Measurements from ENCODE around the gene CAPN11. TPM values are rescaled to one million over a fixed set of nuclear protein-coding genes. Genes with fewer than 3 reads are reported as not detected.
"Not testable (repeated sequence)": the region's sequence is repeated elsewhere in the genome, so short reads cannot be mapped to it uniquely, and the experiment has no call there.

CAPN11 gene
- total and polyA plus RNA-seq, 2 experiments from 2014 or later: 1.1 to 1.7 TPM

DNA sequence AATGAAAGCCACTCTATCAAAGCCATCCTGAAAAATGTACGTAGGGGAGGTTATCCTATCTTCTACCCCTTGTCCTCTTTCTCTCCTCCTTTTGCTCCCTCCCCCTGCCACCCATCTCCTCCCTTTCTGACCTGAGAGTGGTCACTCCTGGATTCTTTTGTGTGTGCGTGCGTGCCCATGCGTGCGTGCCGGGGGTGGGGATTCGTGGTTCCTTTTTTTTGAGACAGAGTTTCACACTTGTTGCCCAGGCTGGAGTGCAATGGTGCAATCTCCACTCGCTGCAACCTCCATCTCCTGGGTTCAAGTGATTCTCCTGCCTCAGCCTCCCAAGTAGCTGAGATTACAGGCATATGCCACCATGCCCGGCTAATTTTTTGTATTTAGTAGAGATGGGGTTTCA, 72.8 kb downstream of the CAPN11 start:
- Histone ChIP-seq H3K79me2 (replicated peaks; ENCODE audit: insufficient read depth) (peaks cover 18% of the 10 kb centered on the region), H3F3A (replicated peaks; ENCODE audit: low read depth) (peaks cover 23% of the 10 kb centered on the region), H3K4me1 (ENCODE audit: insufficient read depth) (peaks cover 11% of the 10 kb centered on the region; the same call in 1 of the 2 replicates), H4K20me1 (replicated peaks; ENCODE audit: insufficient read depth) (peaks cover 21% of the 10 kb centered on the region)
- not testable (repeated sequence) for H3K9me2 ChIP-seq (ENCODE audit: insufficient read depth); H3K4me3 Mint-ChIP-seq; H3K27me3 ChIP-seq (ENCODE audit: insufficient read depth); ATAC-seq; DNase-seq (ENCODE audit: low spot score); H3K36me3 ChIP-seq (ENCODE audit: insufficient read depth); H3K4me2 ChIP-seq; H3K27ac Mint-ChIP-seq; H3K4me3 ChIP-seq; H3K9me3 Mint-ChIP-seq; H2AFZ ChIP-seq; H3K27ac ChIP-seq (ENCODE audit: low read depth)
- peaks cover 21% of the 10 kb centered on the region for H3K27me3 Mint-ChIP-seq (ENCODE audit: insufficient read depth, low read depth, poor library complexity)
- H3K36me3 Mint-ChIP-seq (ENCODE audit: low read depth): peaks cover 82% of the 10 kb centered on the region
- peaks cover 56% of the 10 kb centered on the region for H3K4me1 Mint-ChIP-seq

DNA sequence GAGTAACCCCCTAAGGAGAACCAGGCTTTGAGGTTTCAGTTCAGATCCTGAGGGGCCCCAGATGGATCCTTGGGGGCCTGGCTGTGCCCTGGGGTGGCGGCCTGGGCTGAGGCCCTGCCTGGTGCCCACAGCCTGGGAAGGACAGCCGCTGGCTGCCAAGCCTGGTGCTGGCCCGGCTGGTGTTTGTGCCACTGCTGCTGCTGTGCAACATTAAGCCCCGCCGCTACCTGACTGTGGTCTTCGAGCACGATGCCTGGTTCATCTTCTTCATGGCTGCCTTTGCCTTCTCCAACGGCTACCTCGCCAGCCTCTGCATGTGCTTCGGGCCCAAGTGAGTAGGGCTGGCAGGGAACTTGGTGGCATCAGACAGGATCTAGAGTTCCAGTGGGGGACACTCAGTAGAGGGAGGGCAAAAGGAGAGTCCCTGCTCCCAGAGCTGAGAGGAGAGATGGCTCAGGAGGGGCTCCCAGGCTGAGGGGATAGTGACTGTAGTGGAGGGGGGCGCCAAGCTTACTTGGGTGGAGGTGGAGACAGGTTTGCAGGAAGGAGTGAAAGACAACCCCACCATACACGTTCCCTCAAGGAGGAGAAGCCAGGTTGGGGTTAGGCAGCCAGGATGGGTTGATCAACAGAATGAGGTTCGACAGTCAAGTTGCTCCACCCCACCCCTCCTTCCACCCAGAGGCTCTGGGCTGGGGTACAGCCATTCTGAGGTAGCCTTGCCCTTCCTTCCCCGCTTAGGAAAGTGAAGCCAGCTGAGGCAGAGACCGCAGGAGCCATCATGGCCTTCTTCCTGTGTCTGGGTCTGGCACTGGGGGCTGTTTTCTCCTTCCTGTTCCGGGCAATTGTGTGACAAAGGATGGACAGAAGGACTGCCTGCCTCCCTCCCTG, 74.3 kb downstream of the CAPN11 start:
- peaks cover 80% of the 10 kb centered on the region for H3K36me3 Mint-ChIP-seq (ENCODE audit: low read depth)
- peak overlapping the region; percentile 57 for H3K27ac Mint-ChIP-seq
- H3K4me3 ChIP-seq: no peak overlapping the region
- no peak overlapping the region for H2AFZ ChIP-seq
- H3K9me3 Mint-ChIP-seq: no peaks in the 10 kb centered on the region; the same call in 2 of the 3 replicates
- peaks cover 12% of the 10 kb centered on the region; the same call in 1 of the 2 replicates for H3K4me1 ChIP-seq (ENCODE audit: insufficient read depth)
- peaks cover 27% of the 10 kb centered on the region for H3F3A ChIP-seq (replicated peaks; ENCODE audit: low read depth)
- peaks cover 49% of the 10 kb centered on the region for H3K4me1 Mint-ChIP-seq
- peaks cover 11% of the 10 kb centered on the region for H4K20me1 ChIP-seq (replicated peaks; ENCODE audit: insufficient read depth)
- H3K36me3 ChIP-seq (ENCODE audit: insufficient read depth): peaks cover 4% of the 10 kb centered on the region; the same call in 1 of the 2 replicates
- no peak overlapping the region for H3K27ac ChIP-seq (ENCODE audit: low read depth)
- no peaks in the 10 kb centered on the region for H3K9me2 ChIP-seq (ENCODE audit: insufficient read depth)
- H3K4me3 Mint-ChIP-seq: no peak overlapping the region; the same call in 2 of the 3 replicates
- no peak overlapping the region for H3K4me2 ChIP-seq
- 0 out of 2 replicates have a peak, but pooled peaks cover 3% of the 10 kb centered on the region for H3K79me2 ChIP-seq (replicated peaks; ENCODE audit: insufficient read depth)
- no peaks in the 10 kb centered on the region for H3K27me3 ChIP-seq (ENCODE audit: insufficient read depth)
- H3K27me3 Mint-ChIP-seq (ENCODE audit: insufficient read depth, low read depth, poor library complexity): peaks cover 24% of the 10 kb centered on the region
- DNase-seq (ENCODE audit: low spot score) (no peak), ATAC-seq (no peak)
- TF ChIP-seq, protein P1, sequence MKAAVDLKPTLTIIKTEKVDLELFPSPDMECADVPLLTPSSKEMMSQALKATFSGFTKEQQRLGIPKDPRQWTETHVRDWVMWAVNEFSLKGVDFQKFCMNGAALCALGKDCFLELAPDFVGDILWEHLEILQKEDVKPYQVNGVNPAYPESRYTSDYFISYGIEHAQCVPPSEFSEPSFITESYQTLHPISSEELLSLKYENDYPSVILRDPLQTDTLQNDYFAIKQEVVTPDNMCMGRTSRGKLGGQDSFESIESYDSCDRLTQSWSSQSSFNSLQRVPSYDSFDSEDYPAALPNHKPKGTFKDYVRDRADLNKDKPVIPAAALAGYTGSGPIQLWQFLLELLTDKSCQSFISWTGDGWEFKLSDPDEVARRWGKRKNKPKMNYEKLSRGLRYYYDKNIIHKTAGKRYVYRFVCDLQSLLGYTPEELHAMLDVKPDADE (IDR thresholded peaks at IDR 0.05): no peak
- TF ChIP-seq ZNF331 (CRISPR knock-in tag; IDR thresholded peaks at IDR 0.05; ENCODE audit: low read depth): no peak
- TF ChIP-seq STAT1 (IDR thresholded peaks at IDR 0.05; ENCODE audit: unreplicated experiment): no peak
- TF ChIP-seq, protein P2, sequence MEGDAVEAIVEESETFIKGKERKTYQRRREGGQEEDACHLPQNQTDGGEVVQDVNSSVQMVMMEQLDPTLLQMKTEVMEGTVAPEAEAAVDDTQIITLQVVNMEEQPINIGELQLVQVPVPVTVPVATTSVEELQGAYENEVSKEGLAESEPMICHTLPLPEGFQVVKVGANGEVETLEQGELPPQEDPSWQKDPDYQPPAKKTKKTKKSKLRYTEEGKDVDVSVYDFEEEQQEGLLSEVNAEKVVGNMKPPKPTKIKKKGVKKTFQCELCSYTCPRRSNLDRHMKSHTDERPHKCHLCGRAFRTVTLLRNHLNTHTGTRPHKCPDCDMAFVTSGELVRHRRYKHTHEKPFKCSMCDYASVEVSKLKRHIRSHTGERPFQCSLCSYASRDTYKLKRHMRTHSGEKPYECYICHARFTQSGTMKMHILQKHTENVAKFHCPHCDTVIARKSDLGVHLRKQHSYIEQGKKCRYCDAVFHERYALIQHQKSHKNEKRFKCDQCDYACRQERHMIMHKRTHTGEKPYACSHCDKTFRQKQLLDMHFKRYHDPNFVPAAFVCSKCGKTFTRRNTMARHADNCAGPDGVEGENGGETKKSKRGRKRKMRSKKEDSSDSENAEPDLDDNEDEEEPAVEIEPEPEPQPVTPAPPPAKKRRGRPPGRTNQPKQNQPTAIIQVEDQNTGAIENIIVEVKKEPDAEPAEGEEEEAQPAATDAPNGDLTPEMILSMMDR (conservative IDR thresholded peaks at IDR 0.05; ENCODE audit: low read depth in 2 of 2): no peak
- no peak for TF ChIP-seq CREB1 (CRISPR knock-in tag; IDR thresholded peaks at IDR 0.05; ENCODE audit: low read depth)
- TF ChIP-seq, protein P3, sequence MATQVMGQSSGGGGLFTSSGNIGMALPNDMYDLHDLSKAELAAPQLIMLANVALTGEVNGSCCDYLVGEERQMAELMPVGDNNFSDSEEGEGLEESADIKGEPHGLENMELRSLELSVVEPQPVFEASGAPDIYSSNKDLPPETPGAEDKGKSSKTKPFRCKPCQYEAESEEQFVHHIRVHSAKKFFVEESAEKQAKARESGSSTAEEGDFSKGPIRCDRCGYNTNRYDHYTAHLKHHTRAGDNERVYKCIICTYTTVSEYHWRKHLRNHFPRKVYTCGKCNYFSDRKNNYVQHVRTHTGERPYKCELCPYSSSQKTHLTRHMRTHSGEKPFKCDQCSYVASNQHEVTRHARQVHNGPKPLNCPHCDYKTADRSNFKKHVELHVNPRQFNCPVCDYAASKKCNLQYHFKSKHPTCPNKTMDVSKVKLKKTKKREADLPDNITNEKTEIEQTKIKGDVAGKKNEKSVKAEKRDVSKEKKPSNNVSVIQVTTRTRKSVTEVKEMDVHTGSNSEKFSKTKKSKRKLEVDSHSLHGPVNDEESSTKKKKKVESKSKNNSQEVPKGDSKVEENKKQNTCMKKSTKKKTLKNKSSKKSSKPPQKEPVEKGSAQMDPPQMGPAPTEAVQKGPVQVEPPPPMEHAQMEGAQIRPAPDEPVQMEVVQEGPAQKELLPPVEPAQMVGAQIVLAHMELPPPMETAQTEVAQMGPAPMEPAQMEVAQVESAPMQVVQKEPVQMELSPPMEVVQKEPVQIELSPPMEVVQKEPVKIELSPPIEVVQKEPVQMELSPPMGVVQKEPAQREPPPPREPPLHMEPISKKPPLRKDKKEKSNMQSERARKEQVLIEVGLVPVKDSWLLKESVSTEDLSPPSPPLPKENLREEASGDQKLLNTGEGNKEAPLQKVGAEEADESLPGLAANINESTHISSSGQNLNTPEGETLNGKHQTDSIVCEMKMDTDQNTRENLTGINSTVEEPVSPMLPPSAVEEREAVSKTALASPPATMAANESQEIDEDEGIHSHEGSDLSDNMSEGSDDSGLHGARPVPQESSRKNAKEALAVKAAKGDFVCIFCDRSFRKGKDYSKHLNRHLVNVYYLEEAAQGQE (IDR thresholded peaks at IDR 0.05; ENCODE audit: unreplicated experiment): no peak
- TF ChIP-seq EZH2 (IDR thresholded peaks at IDR 0.05; ENCODE audit: low read depth, unreplicated experiment): no peak
- TF ChIP-seq ZNF114 (CRISPR knock-in tag; IDR thresholded peaks at IDR 0.05): no peak
- TF ChIP-seq EZH2phosphoT487 (IDR thresholded peaks at IDR 0.05; ENCODE audit: unreplicated experiment): no peak
- TF ChIP-seq NANOG (IDR thresholded peaks at IDR 0.05; ENCODE audit: borderline replicate concordance): no peak
- no peak for TF ChIP-seq POLR2AphosphoS5 (IDR thresholded peaks at IDR 0.05; ENCODE audit: low read depth)

All from GM23338 (cell line).